Gastrocnemius medialis (tissue), 4 donors: ENCODE results near the gene MAN1C1. TPM values are rescaled to one million over a fixed set of nuclear protein-coding genes. Genes with fewer than 3 reads are reported as not detected.

ENCODE experiments used
- ATAC-seq, 2 donors: fragments of 150-250 bp; one replicate each; pipeline ENCODE4 v1.9.1; 2016
- DNase-seq, 2 donors: peaks; one replicate each; pipeline ENCODE4 v3.0.0-alpha.2; 2019
- H3K27ac ChIP-seq, 4 donors: fragments of 200-600 bp; sonication (generic); 1 replicate in 1 of 4; 2 replicates in 3 of 4; pipeline ENCODE4 v1.5.1; 2016 to 2018; ENCODE audit warnings: mild to moderate bottlenecking in 2 of 4, moderate library complexity in 1 of 4
- H3K27me3 ChIP-seq, 3 donors: fragments of 200-600 bp; sonication (generic) in 2 of 3; 1 replicate in 1 of 3; 2 replicates in 2 of 3; pipeline versions ENCODE4 v1.5.1 to v1.6.0; 2016 to 2019; ENCODE audit warnings: mild to moderate bottlenecking in 1 of 3, moderate library complexity in 1 of 3
- H3K36me3 ChIP-seq, 2 donors: fragments of 200-600 bp; sonication (generic) in 1 of 2; one replicate each; pipeline ENCODE4 v1.5.1; 2017 to 2018
- H3K4me1 ChIP-seq, 2 donors: fragments of 200-600 bp; sonication (generic) in 1 of 2; one replicate each; pipeline ENCODE4 v1.5.1; 2016 to 2017; ENCODE audit warnings: mild to moderate bottlenecking in 2 of 2
- H3K4me3 ChIP-seq, 4 donors: fragments of 200-600 bp; sonication (generic) in 3 of 4; 1 replicate in 1 of 4; 2 replicates in 3 of 4; pipeline ENCODE4 v1.5.1; 2016 to 2019; ENCODE audit warnings: mild to moderate bottlenecking in 2 of 4
- H3K9me3 ChIP-seq, 3 donors: fragments of 200-600 bp; sonication (generic) in 2 of 3; 1 replicate in 1 of 3; 2 replicates in 2 of 3; pipeline ENCODE4 v1.5.1; 2016 to 2019
- POLR2A ChIP-seq, 2 donors: fragments of 450-650 bp; IDR thresholded peaks; one replicate each; pipeline ENCODE4 v1.6.1; 2017; ENCODE audit warnings: antibody characterized with exemption in 2 of 2, mild to moderate bottlenecking in 2 of 2, moderate library complexity in 2 of 2
- in situ Hi-C, 4 donors: fragments of 200-750 bp; cut with MboI; loops; one replicate each; pipeline versions ENCODE4 v1.15.0 to v1.8.0; 2017; ENCODE audit warnings: low sequenced_read_pairs in 4 of 4
- intact Hi-C: fragments of 100-400 bp; cut with DNase I; formaldehyde crosslinking; loops from one replicate; pipeline ENCODE4 v1.15.1; 2023; ENCODE audit warnings: low total_unique reads
- total RNA-seq, 4 donors: library from RNA; depleted of rRNA; stranded (reverse); fragments of >200 nt; gene quantifications; one replicate each; pipeline versions ENCODE4 v1.1.0 to v1.2.3, GENCODE V29; 2016
- TF ChIP-seq, protein P1 (sequence below), 5 experiments: fragments of 450-650 bp in 3 of 5; fragments of 200-600 bp in 2 of 5; sonication (generic) in 2 of 5; IDR thresholded peaks in 4 of 5; conservative IDR thresholded peaks in 1 of 5; 1 replicate in 4 of 5; 2 replicates in 1 of 5; pipeline ENCODE4 v1.5.1; 2016 to 2019; ENCODE audit warnings: antibody characterized with exemption in 5 of 5, mild to moderate bottlenecking in 3 of 5, moderate library complexity in 3 of 5

The MAN1C1 gene
- total RNA-seq, 4 donors from 2014 or later, result 2.0 to 4.4 (median 2.5) TPM

- Histone ChIP-seq H3K9me3 (no peaks in the 10 kb centered on the region), H3K4me3 (no peak overlapping the region), H3K36me3 (no peaks in the 10 kb centered on the region), H3K27ac (peak overlapping the region; percentile 86 to 92 (median 88)), H3K27me3 (no peaks in the 10 kb centered on the region), H3K4me1 (peaks cover 53 to 63% of the 10 kb centered on the region in 2 donors)
- TF ChIP-seq POLR2A (IDR thresholded peaks at IDR 0.05), result no peak
- TF ChIP-seq, protein P1, sequence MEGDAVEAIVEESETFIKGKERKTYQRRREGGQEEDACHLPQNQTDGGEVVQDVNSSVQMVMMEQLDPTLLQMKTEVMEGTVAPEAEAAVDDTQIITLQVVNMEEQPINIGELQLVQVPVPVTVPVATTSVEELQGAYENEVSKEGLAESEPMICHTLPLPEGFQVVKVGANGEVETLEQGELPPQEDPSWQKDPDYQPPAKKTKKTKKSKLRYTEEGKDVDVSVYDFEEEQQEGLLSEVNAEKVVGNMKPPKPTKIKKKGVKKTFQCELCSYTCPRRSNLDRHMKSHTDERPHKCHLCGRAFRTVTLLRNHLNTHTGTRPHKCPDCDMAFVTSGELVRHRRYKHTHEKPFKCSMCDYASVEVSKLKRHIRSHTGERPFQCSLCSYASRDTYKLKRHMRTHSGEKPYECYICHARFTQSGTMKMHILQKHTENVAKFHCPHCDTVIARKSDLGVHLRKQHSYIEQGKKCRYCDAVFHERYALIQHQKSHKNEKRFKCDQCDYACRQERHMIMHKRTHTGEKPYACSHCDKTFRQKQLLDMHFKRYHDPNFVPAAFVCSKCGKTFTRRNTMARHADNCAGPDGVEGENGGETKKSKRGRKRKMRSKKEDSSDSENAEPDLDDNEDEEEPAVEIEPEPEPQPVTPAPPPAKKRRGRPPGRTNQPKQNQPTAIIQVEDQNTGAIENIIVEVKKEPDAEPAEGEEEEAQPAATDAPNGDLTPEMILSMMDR (IDR thresholded peaks at IDR 0.05 in 4 of 5, conservative IDR thresholded peaks at IDR 0.05 in 1 of 5), result no peak
- intact Hi-C loops, result loop anchor here (5.0 kb wide), 1 partner anchor 128 kb away; no protein-coding TSS in a partner anchor
- no peak for ATAC-seq
- DNase-seq, result no peak
- in situ Hi-C loops, result no loop called here
Measured at GRCh38 chr1:25569597-25570396, 46.8 kb upstream of the MAN1C1 start.

DNA sequence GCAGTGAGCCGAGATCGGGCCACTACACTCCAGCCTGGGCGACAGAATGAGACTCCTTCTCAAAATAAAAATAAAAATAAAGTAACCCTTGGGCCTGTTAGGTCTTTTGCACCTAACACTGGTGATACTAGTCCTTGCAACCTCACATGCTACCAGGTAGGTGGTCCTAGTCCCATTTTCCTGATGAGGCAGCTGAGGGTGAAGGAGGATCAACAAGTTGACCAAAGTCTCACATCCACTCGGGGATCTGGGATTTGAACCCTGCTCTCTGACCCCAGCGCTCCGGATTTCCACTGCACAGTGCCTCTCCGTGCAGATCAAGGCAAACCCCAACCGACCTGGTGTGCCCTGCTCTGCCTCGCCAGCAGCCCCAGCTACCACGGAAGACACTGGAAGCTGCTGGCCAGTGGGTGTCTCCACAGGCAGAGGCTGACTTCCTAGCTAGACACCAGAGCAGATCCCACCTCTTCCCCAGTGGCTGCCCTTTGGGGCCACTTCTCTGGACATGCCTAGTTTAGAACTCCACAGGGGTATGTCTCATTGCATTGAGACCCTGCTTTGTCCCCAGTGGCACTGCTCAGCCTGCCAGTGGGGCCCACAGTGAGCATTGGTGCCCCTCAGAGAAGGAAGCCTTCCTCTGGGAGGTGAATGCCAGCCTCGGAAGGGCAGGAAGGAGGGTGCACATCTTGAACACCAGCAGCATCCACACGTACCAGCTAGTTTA is 45.6 kb upstream of the MAN1C1 start:
- intact Hi-C loops, result no loop called here
- TF ChIP-seq, protein P1 (IDR thresholded peaks at IDR 0.05 in 4 of 5, conservative IDR thresholded peaks at IDR 0.05 in 1 of 5), result no peak
- no peak for TF ChIP-seq POLR2A (IDR thresholded peaks at IDR 0.05)
- Histone ChIP-seq H3K27me3 (no peaks in the 10 kb centered on the region), H3K4me1 (peaks cover 41 to 53% of the 10 kb centered on the region in 2 donors), H3K36me3 (no peaks in the 10 kb centered on the region), H3K9me3 (no peaks in the 10 kb centered on the region), H3K4me3 (no peak overlapping the region), H3K27ac (no peak overlapping the region)
- ATAC-seq (no peak), DNase-seq (no peak)
- in situ Hi-C loops, result no loop called here

DNA sequence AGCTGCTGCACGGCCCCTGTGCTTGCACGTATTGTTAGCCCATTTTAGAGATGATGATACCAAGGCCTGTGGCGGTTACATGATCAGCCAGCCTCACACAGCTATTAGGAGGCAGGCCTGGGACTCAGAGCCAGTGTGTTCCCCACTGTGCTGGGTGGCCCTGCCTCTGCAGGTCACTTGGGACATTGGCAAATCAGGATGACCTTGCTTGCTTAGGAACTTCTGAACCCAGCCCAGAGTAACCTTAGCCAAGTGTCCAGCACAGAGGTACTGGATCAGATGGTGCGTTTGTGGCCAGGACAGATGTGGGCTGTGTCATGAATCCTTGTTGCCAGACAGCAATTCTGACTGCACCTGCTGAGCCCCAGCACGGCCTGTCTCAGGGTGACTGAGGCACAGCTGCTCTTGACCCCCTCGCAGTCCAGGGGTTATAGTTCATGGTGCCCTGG is 45.0 kb upstream of the MAN1C1 start:
- intact Hi-C loops (no loop called here), in situ Hi-C loops (no loop called here)
- TF ChIP-seq, protein P1 (IDR thresholded peaks at IDR 0.05 in 4 of 5, conservative IDR thresholded peaks at IDR 0.05 in 1 of 5), result no peak
- no peak for TF ChIP-seq POLR2A (IDR thresholded peaks at IDR 0.05)
- no peak overlapping the region for H3K4me3 ChIP-seq
- H3K9me3 ChIP-seq, result no peaks in the 10 kb centered on the region
- H3K27ac ChIP-seq, result peak overlapping the region in 1 of 4 donors; percentile 46
- no peaks in the 10 kb centered on the region for H3K27me3 ChIP-seq
- H3K4me1 ChIP-seq, result peaks cover 35 to 48% of the 10 kb centered on the region in 2 donors
- DNase-seq (no peak), ATAC-seq (no peak)
- H3K36me3 ChIP-seq, result no peaks in the 10 kb centered on the region

GRCh38 chr1:25572107-25572506 is 44.5 kb upstream of the MAN1C1 start:
- peak; percentile 13 to 48 for ATAC-seq
- Histone ChIP-seq H3K4me3 (no peak overlapping the region), H3K27ac (no peak overlapping the region), H3K36me3 (no peaks in the 10 kb centered on the region), H3K27me3 (no peaks in the 10 kb centered on the region), H3K4me1 (peaks cover 30 to 42% of the 10 kb centered on the region in 2 donors), H3K9me3 (no peaks in the 10 kb centered on the region)
- TF ChIP-seq, protein P1 (IDR thresholded peaks at IDR 0.05 in 4 of 5, conservative IDR thresholded peaks at IDR 0.05 in 1 of 5), result no peak
- TF ChIP-seq POLR2A (IDR thresholded peaks at IDR 0.05), result no peak
- intact Hi-C loops, result no loop called here
- in situ Hi-C loops, result no loop called here
- no peak for DNase-seq
